Measurements from ENCODE around the gene VEGFB.

VEGFB gene

DNA sequence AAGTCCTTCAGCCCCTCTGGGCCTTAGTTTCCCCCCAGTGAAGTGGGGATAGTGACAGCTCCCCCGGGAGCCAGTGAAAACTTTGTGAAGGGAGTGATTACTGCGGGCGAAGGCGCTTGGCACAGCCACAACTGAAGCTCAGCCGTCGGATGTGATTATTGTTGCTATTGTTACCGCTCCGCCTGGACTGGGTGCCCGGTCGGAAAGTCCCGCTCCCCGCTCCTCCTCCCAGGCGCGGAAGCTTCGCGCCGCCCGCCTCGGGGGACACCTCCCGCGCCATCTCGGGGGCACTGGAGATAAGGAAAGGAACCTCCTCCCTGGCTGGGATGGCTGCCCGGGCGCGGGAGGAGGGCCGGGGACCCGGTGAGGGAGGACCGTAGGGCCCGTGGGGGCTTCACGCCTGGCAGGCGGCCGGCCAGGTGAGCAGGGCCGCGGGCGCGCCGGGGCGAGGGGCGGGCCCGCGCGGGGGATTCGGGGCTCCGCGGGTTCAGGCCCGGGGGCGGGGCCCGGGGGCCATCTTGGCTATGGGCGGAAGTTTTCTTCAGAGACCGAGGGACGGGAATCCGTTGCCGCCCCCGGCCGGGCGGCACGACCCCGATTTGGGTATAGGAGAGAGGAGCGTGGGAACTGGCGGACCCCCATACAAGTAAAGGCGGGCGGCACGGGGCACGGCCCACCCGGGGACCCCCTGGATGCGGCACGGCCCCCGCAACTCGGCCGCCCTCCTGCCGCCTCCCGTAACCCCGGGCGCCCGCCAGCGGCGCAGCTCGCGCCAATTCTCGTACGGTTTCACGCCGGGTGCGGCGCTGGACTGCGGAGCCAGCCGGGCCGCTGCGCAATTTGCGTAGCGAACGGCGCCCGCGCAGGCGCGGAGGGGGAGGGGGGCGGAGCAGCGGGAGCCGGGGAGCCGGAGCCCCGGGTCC is 50.8 kb downstream of the VEGFB start, which contains the start of gene GPR137:
Gene GPR137, plus strand, starts transcription at position 887 of the 923 bp plus-strand sequence. CDS start 677 bp downstream, outside the sequence.
- DNase-seq, result peak in 1 of 2 experiments; percentile 89

DNA sequence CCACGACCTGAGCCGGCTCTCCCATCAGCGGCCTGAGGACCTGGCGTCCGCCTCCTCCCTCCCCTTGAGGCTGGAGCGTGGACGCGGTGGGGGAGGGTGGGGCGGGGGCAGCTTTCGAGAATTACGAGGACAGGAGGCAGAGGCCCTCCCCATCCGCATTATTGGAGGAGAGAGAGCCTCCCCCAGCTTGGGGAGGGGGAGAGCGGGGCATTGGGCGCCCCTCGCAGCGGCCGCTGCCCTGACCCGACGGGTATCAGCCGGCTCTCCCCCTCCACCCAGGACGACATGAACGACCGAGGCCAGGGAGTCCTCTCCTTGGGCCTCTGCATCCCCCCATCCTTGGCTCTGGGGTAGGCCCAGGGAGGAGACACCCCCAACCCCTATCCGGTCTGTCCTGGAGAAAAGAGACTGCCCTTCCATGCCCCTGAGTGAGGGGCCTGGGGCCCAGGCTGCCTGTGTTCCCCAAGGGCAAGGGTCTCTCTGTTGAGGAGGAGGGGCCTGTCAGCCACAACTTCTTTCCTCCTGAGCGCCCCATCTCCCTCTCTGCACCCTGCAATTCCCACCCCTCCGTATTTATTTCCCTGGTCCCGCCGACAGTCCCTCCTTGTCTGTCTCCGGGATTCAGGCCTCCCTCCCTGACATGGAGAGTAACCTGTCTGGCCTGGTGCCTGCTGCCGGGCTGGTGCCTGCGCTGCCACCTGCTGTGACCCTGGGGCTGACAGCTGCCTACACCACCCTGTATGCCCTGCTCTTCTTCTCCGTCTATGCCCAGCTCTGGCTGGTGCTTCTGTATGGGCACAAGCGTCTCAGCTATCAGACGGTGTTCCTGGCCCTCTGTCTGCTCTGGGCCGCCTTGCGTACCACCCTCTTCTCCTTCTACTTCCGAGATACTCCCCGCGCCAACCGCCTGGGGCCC is 51.8 kb downstream of the VEGFB start:
- peak; percentile 51 to 60 for DNase-seq

DNA sequence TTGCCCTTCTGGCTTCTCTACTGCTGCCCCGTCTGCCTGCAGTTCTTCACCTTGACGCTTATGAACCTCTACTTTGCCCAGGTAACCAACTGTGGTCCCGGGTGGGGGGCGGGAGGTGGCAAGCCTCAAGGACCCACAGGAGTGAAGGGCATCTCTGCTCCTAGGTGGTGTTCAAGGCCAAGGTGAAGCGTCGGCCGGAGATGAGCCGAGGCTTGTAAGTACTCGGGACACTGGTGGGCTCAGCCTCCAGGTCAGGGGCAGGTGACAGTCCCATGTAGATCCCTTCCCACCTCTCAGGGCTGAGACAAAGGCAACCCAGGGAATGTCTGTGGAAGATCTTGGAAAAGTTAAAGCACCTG is 52.4 kb downstream of the VEGFB start:
- DNase-seq, result no peak

DNA sequence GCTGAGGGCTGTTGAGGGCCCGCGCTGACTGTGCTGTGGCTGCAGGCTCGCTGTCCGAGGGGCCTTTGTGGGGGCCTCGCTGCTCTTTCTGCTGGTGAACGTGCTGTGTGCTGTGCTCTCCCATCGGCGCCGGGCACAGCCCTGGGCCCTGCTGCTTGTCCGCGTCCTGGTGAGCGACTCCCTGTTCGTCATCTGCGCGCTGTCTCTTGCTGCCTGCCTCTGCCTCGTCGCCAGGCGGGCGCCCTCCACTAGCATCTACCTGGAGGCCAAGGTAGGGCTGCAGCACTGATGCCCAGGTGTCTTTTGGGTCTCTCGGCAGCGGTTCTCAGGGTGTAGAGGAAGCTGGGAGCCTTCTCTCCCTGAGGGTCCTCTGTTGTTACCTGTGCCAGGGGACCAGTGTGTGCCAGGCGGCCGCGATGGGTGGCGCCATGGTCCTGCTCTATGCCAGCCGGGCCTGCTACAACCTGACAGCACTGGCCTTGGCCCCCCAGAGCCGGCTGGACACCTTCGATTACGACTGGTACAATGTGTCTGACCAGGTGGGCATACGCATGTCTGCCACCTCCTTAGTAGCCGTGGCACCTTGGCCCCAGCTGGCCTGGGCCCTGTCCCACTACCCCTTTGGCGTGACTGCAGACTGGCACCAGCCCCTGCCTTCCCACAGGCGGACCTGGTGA is 53.4 kb downstream of the VEGFB start:
- no peak for DNase-seq

DNA sequence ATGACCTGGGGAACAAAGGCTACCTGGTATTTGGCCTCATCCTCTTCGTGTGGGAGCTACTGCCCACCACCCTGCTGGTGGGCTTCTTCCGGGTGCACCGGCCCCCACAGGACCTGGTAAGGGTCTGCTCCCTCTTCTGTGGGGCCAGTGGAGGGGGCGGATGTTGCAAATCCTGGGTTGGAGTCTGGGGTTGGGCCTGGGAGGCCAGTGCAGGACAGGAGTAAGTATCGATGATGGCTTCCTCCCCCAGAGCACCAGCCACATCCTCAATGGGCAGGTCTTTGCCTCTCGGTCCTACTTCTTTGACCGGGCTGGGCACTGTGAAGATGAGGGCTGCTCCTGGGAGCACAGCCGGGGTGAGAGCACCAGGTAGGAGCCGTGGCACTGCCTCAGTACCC is 54.0 kb downstream of the VEGFB start:
- no peak for DNase-seq

Data from NCI-H526 (cell line).